Thyroid gland (tissue), 4 donors: ENCODE results near the gene ARL8B.

Experiments
- CTCF ChIP-seq, 6 experiments: fragments of 200-600 bp in 3 of 6; fragments of 450-650 bp in 3 of 6; sonication (generic) in 3 of 6; IDR thresholded peaks; one replicate each; pipeline ENCODE4 v1.5.1; 2016 to 2019; ENCODE audit warnings: antibody characterized with exemption in 6 of 6, mild to moderate bottlenecking in 2 of 6, inconsistent platforms in 1 of 6, moderate library complexity in 1 of 6
- POLR2A ChIP-seq, 2 donors: fragments of 450-650 bp; IDR thresholded peaks; one replicate each; pipeline ENCODE4 v1.6.1; 2017; ENCODE audit warnings: antibody characterized with exemption in 2 of 2, mild to moderate bottlenecking in 2 of 2, moderate library complexity in 1 of 2

DNA sequence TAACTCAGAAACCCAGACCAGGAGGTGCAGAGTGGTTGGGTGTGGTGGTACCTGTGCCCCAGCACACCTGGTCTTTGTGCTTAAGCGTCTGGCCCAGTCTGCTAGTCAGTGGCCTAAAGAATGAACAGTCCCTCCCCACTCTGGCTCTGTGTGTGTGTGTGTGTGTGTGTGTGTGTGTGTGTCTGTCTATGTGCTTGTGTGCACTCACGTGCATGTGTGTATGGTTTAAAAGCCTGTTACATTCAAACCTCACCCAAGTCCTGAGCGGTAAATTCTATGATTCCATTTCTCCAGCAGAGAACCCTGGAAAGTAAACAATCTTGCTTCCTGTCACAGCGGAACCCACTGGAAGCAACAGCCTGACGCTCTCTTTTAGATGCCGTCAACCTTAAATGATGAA lies 99.6 kb downstream of the ARL8B start:
- TF ChIP-seq CTCF (IDR thresholded peaks at IDR 0.05): no peak
- TF ChIP-seq POLR2A (IDR thresholded peaks at IDR 0.05): no peak
